PFSK-1 (cell line): ENCODE data around the gene CSNK1G2.

Experiments used
- POLR2AphosphoS5 ChIP-seq: IDR thresholded peaks from 2 replicates; pipeline ENCODE4 v1.6.1; 2012; ENCODE audit warnings: low read depth, mild to moderate bottlenecking, control low read depth, low read length, moderate library complexity
- REST ChIP-seq, 2 experiments: IDR thresholded peaks; 2 replicates each; pipeline versions ENCODE4 v1.6.1 to v1.8.0; 2011 to 2012; ENCODE audit warnings: low read depth in 2 of 2, low read length in 2 of 2, control low read depth in 1 of 2, inconsistent platforms in 1 of 2, mild to moderate bottlenecking in 1 of 2, moderate library complexity in 1 of 2; ENCODE audit not compliant: insufficient read depth in 1 of 2
- SIN3A ChIP-seq: IDR thresholded peaks from 2 replicates; pipeline ENCODE4 v1.6.1; 2012; ENCODE audit warnings: mild to moderate bottlenecking, low read length, moderate library complexity, borderline replicate concordance; ENCODE audit not compliant: insufficient read depth
- TAF1 ChIP-seq: IDR thresholded peaks from 2 replicates; pipeline ENCODE4 v1.6.1; 2012; ENCODE audit warnings: low read length, control low read depth, borderline replicate concordance; ENCODE audit not compliant: insufficient read depth

GRCh38 chr19:1999856-2000515 lies 59.0 kb downstream of the CSNK1G2 start:
- TF ChIP-seq POLR2AphosphoS5 (no peak), REST (IDR thresholded peaks at IDR 0.05; ENCODE audit: insufficient read depth in 1 of 2, low read depth in 2 of 2, low read length in 2 of 2) (no peak), TAF1 (no peak), SIN3A (no peak)
